GM23338 (cell line): ENCODE results near the gene BCAS3.

Source experiments
- CREB1 ChIP-seq: fragments of 250-450 bp; sonication (Bioruptor Pico); IDR thresholded peaks from 2 replicates; pipeline ENCODE4 v1.5.0; 2020; ENCODE audit warnings: low read depth, mild to moderate bottlenecking, moderate library complexity
- ETS1 ChIP-seq: IDR thresholded peaks from 2 replicates; pipeline ENCODE4 v1.6.1; 2016; ENCODE audit warnings: antibody characterized with exemption
- EZH2 ChIP-seq: fragments of 200-600 bp; sonication (generic); IDR thresholded peaks from one replicate; pipeline ENCODE4 v1.8.0; 2017; ENCODE audit warnings: antibody characterized with exemption, mild to moderate bottlenecking, low read depth; ENCODE audit not compliant: unreplicated experiment
- EZH2phosphoT487 ChIP-seq: fragments of 200-600 bp; sonication (generic); IDR thresholded peaks from one replicate; pipeline ENCODE4 v1.8.1; 2018; ENCODE audit warnings: antibody characterized with exemption; ENCODE audit not compliant: unreplicated experiment
- JUNB ChIP-seq: IDR thresholded peaks from one replicate; pipeline ENCODE4 v1.6.1; 2016; ENCODE audit warnings: antibody characterized with exemption; ENCODE audit not compliant: unreplicated experiment
- NANOG ChIP-seq: IDR thresholded peaks from 2 replicates; pipeline ENCODE4 v1.6.1; 2016; ENCODE audit warnings: antibody characterized with exemption, borderline replicate concordance
- POLR2AphosphoS5 ChIP-seq: IDR thresholded peaks from 2 replicates; pipeline ENCODE4 v1.6.1; 2016; ENCODE audit warnings: antibody characterized with exemption, low read depth
- STAT1 ChIP-seq: IDR thresholded peaks from one replicate; pipeline ENCODE4 v1.6.1; 2016; ENCODE audit warnings: antibody characterized with exemption; ENCODE audit not compliant: unreplicated experiment
- ZNF114 ChIP-seq: fragments of 250-450 bp; sonication (Bioruptor Pico); IDR thresholded peaks from 2 replicates; pipeline ENCODE4 v1.5.0; 2020; ENCODE audit warnings: mild to moderate bottlenecking, moderate library complexity
- ZNF331 ChIP-seq: fragments of 250-450 bp; sonication (Bioruptor Pico); IDR thresholded peaks from 2 replicates; pipeline ENCODE4 v1.5.0; 2020; ENCODE audit warnings: low read depth, mild to moderate bottlenecking, moderate library complexity
- ZNF462 ChIP-seq: fragments of 250-450 bp; sonication (Bioruptor Pico); IDR thresholded peaks from 2 replicates; pipeline ENCODE4 v1.5.0; 2020; ENCODE audit warnings: mild to moderate bottlenecking, moderate library complexity
- TF ChIP-seq, protein P1 (sequence below): IDR thresholded peaks from one replicate; pipeline ENCODE4 v1.6.1; 2018; ENCODE audit warnings: antibody characterized with exemption; ENCODE audit not compliant: unreplicated experiment
- TF ChIP-seq, protein P2 (sequence below), 2 experiments: fragments of 200-600 bp in 1 of 2; sonication (generic) in 1 of 2; conservative IDR thresholded peaks; 2 replicates each; pipeline versions ENCODE4 v1.5.1 to v1.6.1; 2016 to 2017; ENCODE audit warnings: antibody characterized with exemption in 2 of 2, low read depth in 2 of 2, mild to moderate bottlenecking in 2 of 2, moderate library complexity in 1 of 2

DNA sequence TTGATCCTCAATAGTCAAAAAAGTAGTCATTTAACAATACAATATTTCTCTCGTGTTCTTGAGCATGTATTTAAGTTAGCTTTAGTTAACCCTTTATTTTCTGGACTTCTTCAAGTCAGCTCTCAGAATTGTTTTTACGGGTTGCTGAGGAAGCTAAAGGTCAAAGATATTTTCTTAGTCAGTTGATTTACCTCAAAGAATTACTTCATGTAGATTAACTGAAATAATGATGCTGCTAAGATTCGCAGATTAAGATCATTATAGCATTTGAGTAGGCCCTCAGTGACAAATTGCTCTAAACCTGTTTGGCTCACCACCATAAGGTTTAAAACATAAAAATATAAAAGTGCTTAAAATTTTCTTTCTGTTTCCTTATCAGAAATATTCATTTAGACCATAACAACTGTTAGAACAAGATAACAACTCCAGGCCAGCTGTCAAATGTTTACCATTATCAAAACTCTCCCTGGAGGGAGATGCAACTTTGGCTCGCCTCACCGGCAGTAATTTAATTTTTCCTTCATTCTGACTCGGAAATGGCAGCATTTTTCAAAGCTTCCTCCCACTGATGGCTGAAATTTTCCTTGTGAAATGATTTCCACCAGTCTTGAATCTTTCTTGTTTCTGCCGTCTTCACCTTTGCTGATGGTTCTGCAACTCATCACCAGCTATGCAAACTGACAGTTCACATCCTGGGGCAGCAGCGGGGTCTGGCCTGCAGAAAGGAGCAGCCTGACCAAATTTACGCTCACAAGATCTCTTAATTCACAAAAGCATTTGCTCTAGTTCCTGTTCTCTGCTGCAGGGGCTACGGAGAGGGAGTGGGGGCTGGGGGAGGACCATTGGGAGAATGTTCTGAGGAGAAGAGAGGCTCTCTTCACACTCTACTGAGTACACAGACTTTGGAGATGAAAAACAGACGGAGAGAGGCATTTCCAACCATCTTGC, 467.2 kb downstream of the BCAS3 start:
- TF ChIP-seq JUNB (no peak), EZH2 (no peak), EZH2phosphoT487 (no peak), POLR2AphosphoS5 (no peak), STAT1 (no peak), CREB1 (CRISPR knock-in tag) (no peak), ZNF331 (CRISPR knock-in tag) (no peak), ZNF114 (CRISPR knock-in tag) (no peak), ETS1 (no peak), NANOG (no peak), ZNF462 (no peak)
- TF ChIP-seq, protein P1, sequence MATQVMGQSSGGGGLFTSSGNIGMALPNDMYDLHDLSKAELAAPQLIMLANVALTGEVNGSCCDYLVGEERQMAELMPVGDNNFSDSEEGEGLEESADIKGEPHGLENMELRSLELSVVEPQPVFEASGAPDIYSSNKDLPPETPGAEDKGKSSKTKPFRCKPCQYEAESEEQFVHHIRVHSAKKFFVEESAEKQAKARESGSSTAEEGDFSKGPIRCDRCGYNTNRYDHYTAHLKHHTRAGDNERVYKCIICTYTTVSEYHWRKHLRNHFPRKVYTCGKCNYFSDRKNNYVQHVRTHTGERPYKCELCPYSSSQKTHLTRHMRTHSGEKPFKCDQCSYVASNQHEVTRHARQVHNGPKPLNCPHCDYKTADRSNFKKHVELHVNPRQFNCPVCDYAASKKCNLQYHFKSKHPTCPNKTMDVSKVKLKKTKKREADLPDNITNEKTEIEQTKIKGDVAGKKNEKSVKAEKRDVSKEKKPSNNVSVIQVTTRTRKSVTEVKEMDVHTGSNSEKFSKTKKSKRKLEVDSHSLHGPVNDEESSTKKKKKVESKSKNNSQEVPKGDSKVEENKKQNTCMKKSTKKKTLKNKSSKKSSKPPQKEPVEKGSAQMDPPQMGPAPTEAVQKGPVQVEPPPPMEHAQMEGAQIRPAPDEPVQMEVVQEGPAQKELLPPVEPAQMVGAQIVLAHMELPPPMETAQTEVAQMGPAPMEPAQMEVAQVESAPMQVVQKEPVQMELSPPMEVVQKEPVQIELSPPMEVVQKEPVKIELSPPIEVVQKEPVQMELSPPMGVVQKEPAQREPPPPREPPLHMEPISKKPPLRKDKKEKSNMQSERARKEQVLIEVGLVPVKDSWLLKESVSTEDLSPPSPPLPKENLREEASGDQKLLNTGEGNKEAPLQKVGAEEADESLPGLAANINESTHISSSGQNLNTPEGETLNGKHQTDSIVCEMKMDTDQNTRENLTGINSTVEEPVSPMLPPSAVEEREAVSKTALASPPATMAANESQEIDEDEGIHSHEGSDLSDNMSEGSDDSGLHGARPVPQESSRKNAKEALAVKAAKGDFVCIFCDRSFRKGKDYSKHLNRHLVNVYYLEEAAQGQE, result no peak
- TF ChIP-seq, protein P2, sequence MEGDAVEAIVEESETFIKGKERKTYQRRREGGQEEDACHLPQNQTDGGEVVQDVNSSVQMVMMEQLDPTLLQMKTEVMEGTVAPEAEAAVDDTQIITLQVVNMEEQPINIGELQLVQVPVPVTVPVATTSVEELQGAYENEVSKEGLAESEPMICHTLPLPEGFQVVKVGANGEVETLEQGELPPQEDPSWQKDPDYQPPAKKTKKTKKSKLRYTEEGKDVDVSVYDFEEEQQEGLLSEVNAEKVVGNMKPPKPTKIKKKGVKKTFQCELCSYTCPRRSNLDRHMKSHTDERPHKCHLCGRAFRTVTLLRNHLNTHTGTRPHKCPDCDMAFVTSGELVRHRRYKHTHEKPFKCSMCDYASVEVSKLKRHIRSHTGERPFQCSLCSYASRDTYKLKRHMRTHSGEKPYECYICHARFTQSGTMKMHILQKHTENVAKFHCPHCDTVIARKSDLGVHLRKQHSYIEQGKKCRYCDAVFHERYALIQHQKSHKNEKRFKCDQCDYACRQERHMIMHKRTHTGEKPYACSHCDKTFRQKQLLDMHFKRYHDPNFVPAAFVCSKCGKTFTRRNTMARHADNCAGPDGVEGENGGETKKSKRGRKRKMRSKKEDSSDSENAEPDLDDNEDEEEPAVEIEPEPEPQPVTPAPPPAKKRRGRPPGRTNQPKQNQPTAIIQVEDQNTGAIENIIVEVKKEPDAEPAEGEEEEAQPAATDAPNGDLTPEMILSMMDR (conservative IDR thresholded peaks at IDR 0.05; ENCODE audit: low read depth in 2 of 2), result no peak
